ENCODE data around the gene PIP5K1B. TPM values are rescaled to one million over a fixed set of nuclear protein-coding genes. Genes with fewer than 3 reads are reported as not detected.

Gene PIP5K1B
- total and polyA plus RNA-seq, 7 donors, result 10.3 to 72.6 (median 23.5) TPM

DNA sequence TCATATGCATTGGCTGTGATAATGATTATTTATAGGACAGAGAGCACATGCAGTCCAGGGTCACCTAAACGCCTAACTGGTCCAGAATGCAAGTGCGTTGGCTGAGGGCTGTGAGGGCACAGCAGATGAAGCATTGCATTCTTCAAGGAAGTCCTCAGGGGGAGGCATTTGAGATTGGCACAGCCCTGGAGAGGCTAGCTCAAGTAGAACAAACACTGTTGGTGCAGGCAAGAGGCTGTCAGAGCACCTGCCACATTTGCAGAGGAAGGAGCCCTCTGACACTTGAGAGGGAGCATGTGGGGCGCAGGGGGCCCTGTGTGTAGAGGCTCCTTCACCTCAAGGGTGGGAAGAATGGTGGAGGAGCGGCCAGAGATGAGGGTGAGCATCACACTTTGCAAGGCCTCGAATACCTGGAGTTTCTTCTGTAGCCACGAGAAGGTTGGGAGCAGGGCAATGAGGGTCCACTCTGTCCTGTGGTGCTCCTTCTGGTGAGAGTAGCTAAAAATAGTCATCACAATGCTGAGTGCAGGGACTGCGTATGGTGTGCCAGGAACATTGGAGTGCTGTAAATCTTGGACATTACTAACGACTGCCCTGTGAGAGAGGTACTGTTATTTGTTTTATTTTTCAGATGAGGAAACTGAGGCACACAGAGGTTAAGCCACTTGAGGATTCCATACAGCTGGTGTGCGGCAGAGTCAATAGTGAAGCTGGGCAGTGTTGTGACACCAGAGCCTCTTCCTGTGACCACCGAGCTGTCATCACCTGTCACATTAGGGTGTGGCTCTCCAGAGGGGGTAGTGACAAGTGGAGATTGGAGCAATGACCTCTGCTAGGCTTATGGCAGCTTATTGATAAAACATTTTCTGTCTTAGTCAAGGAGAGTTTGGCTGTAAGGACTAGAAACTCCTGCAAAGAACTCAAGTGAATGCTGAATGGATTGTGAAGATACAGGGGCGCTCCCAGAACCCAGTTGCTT, 100.2 kb downstream of the PIP5K1B start:
- intact Hi-C loops (cut with DNase I), result loop anchor here (5.0 kb wide), 1 partner anchor 42 kb away; no protein-coding TSS in a partner anchor
- H3K9me3 ChIP-seq, result no peaks in the 10 kb centered on the region
- H3K27ac ChIP-seq, result peak overlapping the region in 3 of 4 donors; percentile 73 to 79 (median 75)
- H3K4me3 ChIP-seq, result no peak overlapping the region
- 82 to 86% methylated on average over 11 of the region's 11 CpGs for WGBS, 2 donors
- TF ChIP-seq POLR2AphosphoS5 (IDR thresholded peaks at IDR 0.05) (peak in 3 of 4 donors; percentile 38 to 40 (median 40)), POLR2A (IDR thresholded peaks at IDR 0.05) (no peak), EP300 (IDR thresholded peaks at IDR 0.05) (no peak)
- TF ChIP-seq, protein P1, sequence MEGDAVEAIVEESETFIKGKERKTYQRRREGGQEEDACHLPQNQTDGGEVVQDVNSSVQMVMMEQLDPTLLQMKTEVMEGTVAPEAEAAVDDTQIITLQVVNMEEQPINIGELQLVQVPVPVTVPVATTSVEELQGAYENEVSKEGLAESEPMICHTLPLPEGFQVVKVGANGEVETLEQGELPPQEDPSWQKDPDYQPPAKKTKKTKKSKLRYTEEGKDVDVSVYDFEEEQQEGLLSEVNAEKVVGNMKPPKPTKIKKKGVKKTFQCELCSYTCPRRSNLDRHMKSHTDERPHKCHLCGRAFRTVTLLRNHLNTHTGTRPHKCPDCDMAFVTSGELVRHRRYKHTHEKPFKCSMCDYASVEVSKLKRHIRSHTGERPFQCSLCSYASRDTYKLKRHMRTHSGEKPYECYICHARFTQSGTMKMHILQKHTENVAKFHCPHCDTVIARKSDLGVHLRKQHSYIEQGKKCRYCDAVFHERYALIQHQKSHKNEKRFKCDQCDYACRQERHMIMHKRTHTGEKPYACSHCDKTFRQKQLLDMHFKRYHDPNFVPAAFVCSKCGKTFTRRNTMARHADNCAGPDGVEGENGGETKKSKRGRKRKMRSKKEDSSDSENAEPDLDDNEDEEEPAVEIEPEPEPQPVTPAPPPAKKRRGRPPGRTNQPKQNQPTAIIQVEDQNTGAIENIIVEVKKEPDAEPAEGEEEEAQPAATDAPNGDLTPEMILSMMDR (IDR thresholded peaks at IDR 0.05), result no peak
- H3K4me1 ChIP-seq, result peaks cover 0 to 46% (median 38%) of the 10 kb centered on the region in 4 donors
- H3K27me3 ChIP-seq, result no peaks in the 10 kb centered on the region
- H3K36me3 ChIP-seq, result no peaks in the 10 kb centered on the region
- DNase-seq, result no peak

DNA sequence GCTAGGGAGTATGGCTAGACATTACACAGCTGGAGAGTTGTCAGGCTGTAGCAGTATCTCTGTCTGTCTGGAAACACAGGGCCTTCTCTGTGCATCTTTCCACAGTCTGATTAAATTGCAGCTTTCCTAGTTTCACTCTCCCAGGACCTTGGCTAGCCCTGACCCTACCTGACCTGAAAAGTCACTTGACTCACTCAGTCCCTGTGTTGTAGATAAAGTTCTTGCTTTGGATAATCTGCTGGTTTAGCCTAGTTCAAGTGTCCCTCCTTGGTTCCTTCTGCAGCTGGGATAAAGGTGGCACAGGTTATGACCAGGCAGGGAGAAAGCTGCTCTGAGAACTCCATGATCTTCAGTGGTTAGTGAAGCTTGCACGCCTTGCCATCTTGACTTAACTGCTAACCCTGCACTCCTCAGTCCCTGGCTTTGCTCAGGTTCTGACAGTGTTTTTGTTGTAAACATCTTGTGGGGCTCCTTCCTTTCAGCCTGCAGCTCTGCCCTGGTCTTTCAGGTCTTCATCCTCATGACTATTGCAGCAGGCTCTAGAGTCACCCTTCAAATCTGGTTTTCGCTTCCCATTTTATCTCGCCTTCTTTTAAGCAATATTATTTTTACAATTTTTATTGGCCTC, 101.0 kb downstream of the PIP5K1B start:
- no peak for DNase-seq
- no peak overlapping the region for H3K4me3 ChIP-seq
- H3K27ac ChIP-seq, result peak overlapping the region in 3 of 4 donors; percentile 73 to 79 (median 75)
- intact Hi-C loops (cut with DNase I), result loop anchor here (5.0 kb wide), 1 partner anchor 41 kb away; no protein-coding TSS in a partner anchor
- no peaks in the 10 kb centered on the region for H3K9me3 ChIP-seq
- no peaks in the 10 kb centered on the region for H3K36me3 ChIP-seq
- peaks cover 0 to 46% (median 38%) of the 10 kb centered on the region in 4 donors for H3K4me1 ChIP-seq
- 83 to 96% methylated on average over 3 of the region's 3 CpGs for WGBS, 2 donors
- H3K27me3 ChIP-seq, result no peaks in the 10 kb centered on the region
- TF ChIP-seq POLR2AphosphoS5 (IDR thresholded peaks at IDR 0.05), result peak; percentile 42 to 83 (median 75)
- TF ChIP-seq POLR2A (IDR thresholded peaks at IDR 0.05), result no peak
- TF ChIP-seq EP300 (IDR thresholded peaks at IDR 0.05), result peak in 2 of 4 donors; percentile 10 to 46
- TF ChIP-seq, protein P1 (IDR thresholded peaks at IDR 0.05), result no peak

DNA sequence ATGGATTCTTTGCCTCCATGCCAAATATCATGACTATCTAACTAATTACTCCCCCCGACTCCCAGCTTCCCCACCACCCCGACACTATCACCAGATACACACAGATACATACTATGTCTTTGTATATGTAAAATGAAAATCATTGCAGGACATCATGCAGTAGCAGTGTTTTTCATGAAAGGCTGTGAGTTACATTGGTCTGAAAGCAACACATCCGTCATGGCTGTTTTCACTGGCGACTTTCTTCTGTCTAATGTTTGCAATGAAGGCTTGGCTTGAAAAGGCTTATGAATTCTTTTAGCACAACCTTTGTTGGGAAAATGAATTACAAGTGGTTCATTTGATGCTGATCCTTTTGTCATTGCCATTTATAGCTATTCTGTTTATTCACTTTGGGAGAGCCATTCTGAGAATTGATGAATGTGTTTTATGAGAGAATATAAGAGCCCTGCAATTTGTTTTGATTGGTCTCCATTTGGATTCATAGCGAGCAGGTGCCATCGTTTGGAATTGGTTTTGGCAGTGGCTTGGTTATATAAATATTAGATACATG, 103.4 kb downstream of the PIP5K1B start:
- H3K27ac ChIP-seq, result peak overlapping the region in 2 of 4 donors; percentile 75 to 79
- H3K36me3 ChIP-seq, result no peaks in the 10 kb centered on the region
- H3K9me3 ChIP-seq, result no peaks in the 10 kb centered on the region
- peaks cover 0 to 45% (median 36%) of the 10 kb centered on the region in 4 donors for H3K4me1 ChIP-seq
- TF ChIP-seq, protein P1 (IDR thresholded peaks at IDR 0.05), result no peak
- TF ChIP-seq POLR2AphosphoS5 (IDR thresholded peaks at IDR 0.05) (no peak), EP300 (IDR thresholded peaks at IDR 0.05) (no peak), POLR2A (IDR thresholded peaks at IDR 0.05) (no peak)
- 75 to 76% methylated on average over 6 of the region's 6 CpGs for WGBS, 2 donors
- no peaks in the 10 kb centered on the region for H3K27me3 ChIP-seq
- no peak for DNase-seq
- H3K4me3 ChIP-seq, result no peak overlapping the region
- intact Hi-C loops (cut with DNase I), result loop anchor here (5.0 kb wide), 1 partner anchor 39 kb away; no protein-coding TSS in a partner anchor

DNA sequence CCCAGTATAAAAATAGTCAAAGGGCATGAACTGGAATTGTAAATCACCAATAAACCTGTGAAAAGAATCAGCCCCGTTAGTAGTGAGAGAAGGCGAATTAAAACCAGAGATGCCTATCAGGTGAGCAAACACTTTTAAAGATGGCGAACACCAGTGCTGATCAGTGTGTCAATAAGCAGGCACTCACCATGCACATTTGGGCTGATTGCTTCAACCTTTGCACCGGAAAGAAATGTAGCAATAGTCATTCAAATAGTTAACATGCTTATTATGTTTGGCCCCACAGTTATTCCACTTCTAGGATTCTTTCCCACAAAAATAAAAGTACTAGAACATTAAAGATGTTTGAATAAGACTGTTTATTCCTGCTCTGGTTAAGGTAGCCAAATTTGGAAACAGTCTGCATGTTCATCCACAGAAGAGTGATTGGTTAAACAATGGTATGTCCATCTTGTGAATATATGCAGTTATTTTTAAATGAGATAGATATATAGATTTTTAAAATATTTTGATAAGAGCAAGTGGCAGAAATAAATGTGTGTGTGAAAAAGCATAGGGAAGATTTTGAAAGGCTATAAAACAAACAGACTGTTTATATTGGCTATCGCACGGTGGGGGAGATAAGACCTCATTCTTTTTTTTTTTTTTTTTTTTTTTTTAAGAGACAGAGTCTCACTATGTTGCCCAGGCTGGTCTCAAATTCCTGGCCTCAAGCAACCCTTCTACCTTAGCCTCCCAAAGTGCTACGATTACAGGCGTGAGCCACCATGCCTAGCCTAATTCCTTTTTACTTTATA, 112.2 kb downstream of the PIP5K1B start:
- no peak for DNase-seq
- intact Hi-C loops (cut with DNase I), result loop anchor here (5.0 kb wide), 1 partner anchor 45 kb away; no protein-coding TSS in a partner anchor
- Histone ChIP-seq H3K27ac (no peak overlapping the region), H3K4me1 (peaks cover 0 to 4% (median 0%) of the 10 kb centered on the region in 4 donors), H3K4me3 (no peak overlapping the region), H3K27me3 (no peaks in the 10 kb centered on the region), H3K36me3 (no peaks in the 10 kb centered on the region), H3K9me3 (no peaks in the 10 kb centered on the region)
- TF ChIP-seq EP300 (IDR thresholded peaks at IDR 0.05), result no peak
- TF ChIP-seq, protein P1 (IDR thresholded peaks at IDR 0.05), result no peak
- no peak for TF ChIP-seq POLR2A (IDR thresholded peaks at IDR 0.05)
- no peak for TF ChIP-seq POLR2AphosphoS5 (IDR thresholded peaks at IDR 0.05)
- 50 to 75% methylated on average over 8 of the region's 8 CpGs for WGBS, 2 donors

All from sigmoid colon (tissue), 7 donors.